Measurements from ENCODE around the gene ITSN1.
A peak's percentile ranks its signal among the peaks of the same experiment; 100 is the strongest.

ITSN1 gene

DNA sequence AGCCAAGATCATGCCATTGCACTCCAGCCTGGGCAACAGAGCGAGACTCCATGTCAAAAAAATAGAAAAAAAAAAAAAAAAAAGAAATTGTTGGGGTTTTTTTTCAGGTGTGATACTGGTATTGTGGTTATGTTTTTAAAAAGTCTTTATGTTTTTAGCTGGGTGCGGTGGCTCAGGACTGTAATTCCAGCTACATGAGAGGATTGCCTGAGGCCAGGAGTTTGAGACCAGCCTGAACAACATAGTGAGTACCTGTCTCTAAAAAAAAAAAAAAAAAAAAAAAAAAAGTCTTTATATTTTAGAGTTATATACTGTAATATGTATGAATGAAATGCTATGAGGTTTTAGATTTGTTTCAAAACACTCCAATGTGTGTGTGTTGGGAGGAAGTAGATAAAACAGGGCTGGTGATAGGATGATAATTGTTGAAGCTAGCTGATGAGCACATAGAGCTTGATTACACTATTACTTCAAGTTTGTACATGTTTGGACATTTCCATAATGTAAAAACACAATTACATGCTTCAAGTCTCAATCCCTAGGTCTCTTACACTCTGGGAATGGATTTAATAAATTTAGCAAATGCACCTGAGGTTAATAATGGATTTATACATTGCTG, 303.5 kb downstream of the ITSN1 start:
- no peak for DNase-seq (ENCODE audit: low read depth in 1 of 2, low spot score in 1 of 2)

DNA sequence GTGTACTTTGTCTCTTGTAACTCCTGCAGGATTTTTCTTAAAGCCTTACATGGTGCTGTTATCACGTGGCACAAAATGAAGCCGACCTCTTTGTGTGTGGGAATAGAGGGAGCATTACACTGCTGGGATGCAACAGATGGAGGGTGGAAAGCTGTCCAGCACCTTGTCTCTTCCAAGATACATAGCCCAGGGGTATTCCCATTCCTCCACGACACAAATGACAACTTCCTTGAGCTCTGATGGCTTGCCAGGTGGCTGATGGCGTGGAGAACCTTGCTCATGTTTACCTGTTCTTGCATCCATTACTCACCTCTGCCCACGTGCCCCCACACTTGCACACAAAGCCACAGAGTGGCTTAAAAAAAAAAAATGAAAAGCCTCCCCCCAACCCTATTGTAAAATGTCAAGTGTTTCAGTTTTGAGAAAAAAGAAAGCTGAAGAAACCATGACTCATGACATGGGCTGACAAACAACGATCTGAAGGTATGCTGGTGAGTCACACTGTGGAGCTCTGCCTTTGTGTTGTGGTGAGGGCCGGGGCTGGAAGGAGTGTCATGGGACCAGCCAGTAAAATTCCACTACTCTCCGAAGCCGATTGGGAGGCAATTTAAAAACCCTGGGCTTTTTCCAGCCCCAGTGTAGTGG, 305.3 kb downstream of the ITSN1 start:
- peak; percentile 63 for DNase-seq (ENCODE audit: low read depth in 1 of 2, low spot score in 1 of 2)

DNA sequence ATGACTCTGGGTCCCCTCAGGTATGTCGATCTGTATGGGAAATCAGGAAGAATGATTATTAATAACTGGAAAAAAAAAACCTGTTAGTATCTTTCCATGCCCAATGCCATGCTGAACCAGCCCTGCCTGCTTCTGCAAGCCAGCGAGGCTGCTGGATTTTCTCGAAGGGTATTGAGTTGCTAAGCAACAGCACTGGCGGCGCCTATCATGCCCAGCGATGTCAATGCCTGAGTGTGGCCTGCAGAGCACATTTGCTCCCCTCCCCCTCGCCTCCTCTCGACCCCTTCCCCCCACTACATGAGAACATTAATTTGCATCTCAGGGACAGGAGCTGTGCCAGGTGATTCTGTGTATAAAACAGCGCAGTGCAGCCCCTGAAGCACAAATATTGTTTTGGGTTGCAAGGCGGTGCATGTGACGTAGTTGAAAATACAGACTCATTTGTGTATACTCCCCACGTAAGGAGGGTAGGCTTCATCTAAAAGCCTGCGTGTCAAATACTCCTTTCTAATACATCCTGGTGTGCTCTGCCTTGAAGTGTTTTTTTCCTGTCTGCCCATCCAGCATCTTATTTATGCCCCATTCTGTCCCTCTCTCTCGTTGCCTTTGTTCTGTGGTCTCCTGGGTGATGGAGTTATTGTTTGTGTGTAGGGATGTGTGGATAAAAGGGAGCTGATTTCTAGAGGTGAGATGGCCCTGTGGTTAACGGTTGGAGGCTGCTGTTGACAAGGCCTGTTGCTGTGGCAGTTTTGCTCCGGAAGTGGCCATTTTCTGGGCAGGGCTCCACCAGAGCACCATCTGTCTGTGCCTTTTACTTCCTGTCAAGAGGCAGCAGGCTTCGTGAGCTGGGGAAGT, 306.0 kb downstream of the ITSN1 start:
- DNase-seq (ENCODE audit: low read depth in 1 of 2, low spot score in 1 of 2) = peak; percentile 43 to 57

DNA sequence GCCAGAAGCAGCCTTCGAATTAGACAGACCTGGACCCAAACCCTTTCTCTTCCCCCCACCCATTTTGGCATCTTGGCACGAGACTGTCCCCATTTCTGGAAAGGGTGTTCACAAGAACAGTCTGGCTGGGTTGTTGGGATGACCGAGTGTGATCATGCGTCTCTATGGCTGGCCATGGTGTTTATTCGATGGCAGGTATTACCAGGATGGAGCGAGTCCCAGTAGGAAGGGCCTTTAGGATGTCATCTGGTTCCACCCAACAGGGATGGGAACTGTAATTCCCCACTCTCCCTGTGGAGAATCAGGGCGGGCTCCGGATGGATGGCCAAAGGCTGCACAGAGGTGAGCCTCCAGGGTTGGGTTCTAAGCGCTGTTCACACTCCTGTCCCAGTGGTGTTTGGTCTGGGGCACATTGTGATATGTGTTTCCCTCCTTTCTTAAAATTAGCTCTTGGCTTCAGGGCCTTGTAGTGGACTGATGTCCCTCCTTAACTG, 306.7 kb downstream of the ITSN1 start:
- DNase-seq (ENCODE audit: low read depth in 1 of 2, low spot score in 1 of 2) = no peak
